ENCODE measurements around the gene SEPTIN12. TPM values are rescaled to one million over a fixed set of nuclear protein-coding genes. Genes with fewer than 3 reads are reported as not detected.
A peak's percentile ranks its signal among the peaks of the same experiment; 100 is the strongest.

Gene SEPTIN12
- total RNA-seq, 2 donors from 2014 or later, result not detected

- Mint-ChIP-seq H3K4me3 (peak overlapping the region; percentile 97), H3K36me3 (ENCODE audit: low read depth) (peaks cover 33% of the 10 kb centered on the region), H3K4me1 (peaks cover 11% of the 10 kb centered on the region), H3K27me3 (no peaks in the 10 kb centered on the region), H3K27ac (peak overlapping the region; percentile 83), H3K9me3 (no peaks in the 10 kb centered on the region)
- ATAC-seq (replicated peaks), result no peak
Measured at GRCh38 chr16:4765511-4766474, 22.4 kb downstream of the SEPTIN12 start.

GRCh38 chr16:4763791-4764190 is 24.4 kb downstream of the SEPTIN12 start:
- H3K27ac Mint-ChIP-seq, result no peak overlapping the region

GRCh38 chr16:4762205-4762604 is 25.9 kb downstream of the SEPTIN12 start:
- no peak for ATAC-seq (replicated peaks)
- H3K9me3 Mint-ChIP-seq, result no peaks in the 10 kb centered on the region
- H3K36me3 Mint-ChIP-seq (ENCODE audit: low read depth), result peaks cover 69% of the 10 kb centered on the region
- peaks cover 5% of the 10 kb centered on the region for H3K4me1 Mint-ChIP-seq
- H3K27me3 Mint-ChIP-seq, result no peaks in the 10 kb centered on the region
- no peak overlapping the region for H3K27ac Mint-ChIP-seq
- no peak overlapping the region for H3K4me3 Mint-ChIP-seq

More at GRCh38 chr16:4763791-4764190, 24.4 kb downstream of the SEPTIN12 start:
- Mint-ChIP-seq H3K9me3 (no peaks in the 10 kb centered on the region), H3K27me3 (no peaks in the 10 kb centered on the region), H3K4me3 (no peak overlapping the region), H3K36me3 (ENCODE audit: low read depth) (peaks cover 53% of the 10 kb centered on the region), H3K4me1 (peaks cover 11% of the 10 kb centered on the region)
- no peak for ATAC-seq (replicated peaks)

- H3K9me3 Mint-ChIP-seq, result no peaks in the 10 kb centered on the region
- H3K4me1 Mint-ChIP-seq, result no peaks in the 10 kb centered on the region
- ATAC-seq (replicated peaks), result no peak
- peak overlapping the region; percentile 56 for H3K27ac Mint-ChIP-seq
- H3K36me3 Mint-ChIP-seq (ENCODE audit: low read depth), result peaks cover 83% of the 10 kb centered on the region
- no peaks in the 10 kb centered on the region for H3K27me3 Mint-ChIP-seq
- no peak overlapping the region for H3K4me3 Mint-ChIP-seq
Measured at GRCh38 chr16:4760221-4760910, 27.8 kb downstream of the SEPTIN12 start.

- ATAC-seq (replicated peaks), result no peak
- no peak overlapping the region for H3K4me3 Mint-ChIP-seq
Measured at GRCh38 chr16:4755687-4756086, 32.5 kb downstream of the SEPTIN12 start.

GRCh38 chr16:4754865-4755264 is 33.3 kb downstream of the SEPTIN12 start:
- no peak for ATAC-seq (replicated peaks)
- H3K4me3 Mint-ChIP-seq, result no peak overlapping the region
- no peak overlapping the region for H3K27ac Mint-ChIP-seq
- H3K36me3 Mint-ChIP-seq (ENCODE audit: low read depth), result peaks cover 60% of the 10 kb centered on the region
- H3K27me3 Mint-ChIP-seq, result no peaks in the 10 kb centered on the region
- no peaks in the 10 kb centered on the region for H3K4me1 Mint-ChIP-seq
- no peaks in the 10 kb centered on the region for H3K9me3 Mint-ChIP-seq

More at GRCh38 chr16:4755687-4756086, 32.5 kb downstream of the SEPTIN12 start:
- Mint-ChIP-seq H3K4me1 (no peaks in the 10 kb centered on the region), H3K27me3 (no peaks in the 10 kb centered on the region), H3K36me3 (ENCODE audit: low read depth) (peaks cover 69% of the 10 kb centered on the region), H3K9me3 (no peaks in the 10 kb centered on the region), H3K27ac (no peak overlapping the region)

- ATAC-seq (replicated peaks), result no peak
- H3K9me3 Mint-ChIP-seq, result no peaks in the 10 kb centered on the region
- no peaks in the 10 kb centered on the region for H3K27me3 Mint-ChIP-seq
- H3K4me1 Mint-ChIP-seq, result no peaks in the 10 kb centered on the region
- no peak overlapping the region for H3K4me3 Mint-ChIP-seq
- H3K27ac Mint-ChIP-seq, result no peak overlapping the region
- H3K36me3 Mint-ChIP-seq (ENCODE audit: low read depth), result peaks cover 44% of the 10 kb centered on the region
Measured at GRCh38 chr16:4753227-4753626, 34.9 kb downstream of the SEPTIN12 start.

- H3K36me3 Mint-ChIP-seq (ENCODE audit: low read depth), result peaks cover 37% of the 10 kb centered on the region
- H3K4me1 Mint-ChIP-seq, result no peaks in the 10 kb centered on the region
- H3K4me3 Mint-ChIP-seq, result no peak overlapping the region
- no peaks in the 10 kb centered on the region for H3K27me3 Mint-ChIP-seq
- H3K9me3 Mint-ChIP-seq, result no peaks in the 10 kb centered on the region
- no peak overlapping the region for H3K27ac Mint-ChIP-seq
- no peak for ATAC-seq (replicated peaks)
Measured at GRCh38 chr16:4752351-4753100, 35.6 kb downstream of the SEPTIN12 start.

GRCh38 chr16:4750896-4751295 is 37.2 kb downstream of the SEPTIN12 start:
- H3K9me3 Mint-ChIP-seq, result no peaks in the 10 kb centered on the region
- no peak overlapping the region for H3K27ac Mint-ChIP-seq
- no peak for ATAC-seq (replicated peaks)
- no peaks in the 10 kb centered on the region for H3K27me3 Mint-ChIP-seq
- H3K4me3 Mint-ChIP-seq, result no peak overlapping the region
- peaks cover 24% of the 10 kb centered on the region for H3K36me3 Mint-ChIP-seq (ENCODE audit: low read depth)
- no peaks in the 10 kb centered on the region for H3K4me1 Mint-ChIP-seq

GRCh38 chr16:4749700-4750257 is 38.4 kb downstream of the SEPTIN12 start:
- no peaks in the 10 kb centered on the region for H3K27me3 Mint-ChIP-seq
- ATAC-seq (replicated peaks), result no peak

GRCh38 chr16:4748682-4749411 is 39.3 kb downstream of the SEPTIN12 start:
- Mint-ChIP-seq H3K4me1 (no peaks in the 10 kb centered on the region), H3K27me3 (no peaks in the 10 kb centered on the region), H3K27ac (no peak overlapping the region), H3K9me3 (no peaks in the 10 kb centered on the region), H3K4me3 (no peak overlapping the region), H3K36me3 (ENCODE audit: low read depth) (peaks cover 16% of the 10 kb centered on the region)
- ATAC-seq (replicated peaks), result no peak

More at GRCh38 chr16:4749700-4750257, 38.4 kb downstream of the SEPTIN12 start:
- H3K4me1 Mint-ChIP-seq, result no peaks in the 10 kb centered on the region
- no peak overlapping the region for H3K27ac Mint-ChIP-seq
- no peak overlapping the region for H3K4me3 Mint-ChIP-seq
- peaks cover 16% of the 10 kb centered on the region for H3K36me3 Mint-ChIP-seq (ENCODE audit: low read depth)
- H3K9me3 Mint-ChIP-seq, result no peaks in the 10 kb centered on the region

GRCh38 chr16:4747906-4748681 is 40.1 kb downstream of the SEPTIN12 start:
- no peak overlapping the region for H3K27ac Mint-ChIP-seq
- no peak overlapping the region for H3K4me3 Mint-ChIP-seq
- no peaks in the 10 kb centered on the region for H3K4me1 Mint-ChIP-seq
- no peaks in the 10 kb centered on the region for H3K27me3 Mint-ChIP-seq
- peaks cover 11% of the 10 kb centered on the region for H3K36me3 Mint-ChIP-seq (ENCODE audit: low read depth)
- ATAC-seq (replicated peaks), result no peak
- no peaks in the 10 kb centered on the region for H3K9me3 Mint-ChIP-seq

- H3K4me1 Mint-ChIP-seq, result no peaks in the 10 kb centered on the region
- no peaks in the 10 kb centered on the region for H3K27me3 Mint-ChIP-seq
- H3K27ac Mint-ChIP-seq, result no peak overlapping the region
- H3K36me3 Mint-ChIP-seq (ENCODE audit: low read depth), result peaks cover 9% of the 10 kb centered on the region
- H3K4me3 Mint-ChIP-seq, result no peak overlapping the region
- no peak for ATAC-seq (replicated peaks)
- no peaks in the 10 kb centered on the region for H3K9me3 Mint-ChIP-seq
Measured at GRCh38 chr16:4746991-4747574, 41.1 kb downstream of the SEPTIN12 start.
